GM19463 (cell line): Measurements from ENCODE around the gene PARD3.

Experiments used
- ATAC-seq: cut with Tn5 transposase; IDR thresholded peaks from one replicate; pipeline ENCODE4 v1.9.1; 2021; ENCODE audit warnings: mild to moderate bottlenecking, moderate library complexity; ENCODE audit not compliant: unreplicated experiment

PARD3 gene

DNA sequence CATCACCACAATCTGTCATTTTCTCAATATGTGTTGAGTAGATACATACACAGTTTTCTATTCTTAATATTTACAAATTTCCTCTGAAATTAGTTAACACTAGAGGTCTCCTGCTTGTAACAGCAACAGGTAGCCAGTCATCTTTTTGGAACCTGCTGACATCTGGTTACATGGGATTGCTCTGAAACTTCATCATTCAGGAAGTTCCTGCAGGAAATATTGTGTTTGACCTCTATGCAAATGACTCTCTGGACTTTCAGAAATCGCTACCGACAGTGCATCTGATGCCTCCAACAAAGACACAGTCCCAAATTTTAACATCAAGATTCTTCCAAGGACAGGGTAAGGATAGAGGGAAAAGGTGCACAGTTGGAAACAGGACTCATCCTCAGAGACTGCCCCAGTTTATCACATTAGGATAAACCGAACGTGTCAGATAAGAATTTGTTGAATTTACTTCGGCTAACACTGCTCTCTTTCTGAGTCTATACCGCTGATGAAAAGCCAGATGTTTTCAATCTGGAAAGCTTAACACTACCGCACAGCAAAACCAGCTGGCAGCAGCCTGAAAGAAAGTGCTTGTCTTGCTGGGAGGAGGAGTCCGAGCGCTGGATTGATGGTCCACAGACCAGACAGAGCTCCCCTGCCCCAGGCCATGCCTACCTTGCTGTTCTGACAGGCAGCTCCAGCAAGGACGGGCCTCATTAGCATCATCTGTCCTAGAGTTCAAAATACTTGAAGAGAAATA, 633.4 kb downstream of the PARD3 start:
- no peak for ATAC-seq

DNA sequence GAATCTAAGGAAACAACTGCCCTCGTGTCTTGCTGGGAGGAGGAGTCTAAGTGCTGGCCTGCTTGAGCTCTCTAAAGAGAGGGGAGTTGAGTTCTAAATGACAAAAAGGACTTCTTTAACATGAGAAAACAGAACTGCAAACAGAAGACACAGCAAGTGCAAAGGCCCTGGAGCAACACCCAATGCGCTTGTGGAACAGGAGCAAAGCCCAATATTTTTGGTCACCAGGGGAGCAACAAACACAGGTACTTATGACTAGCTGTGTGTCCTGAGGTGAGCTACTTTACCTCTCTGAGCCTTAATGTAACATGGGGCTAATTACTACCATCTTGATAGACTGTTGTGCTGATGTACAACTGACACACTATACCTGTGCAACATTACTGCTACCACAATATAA, 634.3 kb downstream of the PARD3 start:
- ATAC-seq: no peak

DNA sequence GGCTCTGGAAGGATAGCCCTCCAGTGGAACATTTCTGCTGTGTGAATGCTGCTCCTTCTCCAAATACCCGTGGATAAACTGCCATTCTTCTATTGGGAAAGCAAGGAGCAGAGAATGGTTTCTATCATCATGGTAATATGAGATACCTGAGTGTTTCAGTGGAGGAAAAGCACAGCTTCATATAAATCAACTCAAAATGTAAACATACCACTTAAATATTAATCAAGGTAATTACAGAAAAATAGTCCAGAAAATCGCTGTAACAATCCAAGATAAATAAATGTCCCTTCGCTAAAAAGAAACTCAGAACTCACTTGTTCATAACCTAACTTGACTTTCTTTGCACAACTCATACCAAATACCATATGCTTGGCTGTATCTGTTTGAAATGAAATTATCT, 635.8 kb downstream of the PARD3 start:
- no peak for ATAC-seq

GRCh38 chr10:34178756-34179155, 636.3 kb downstream of the PARD3 start:
- ATAC-seq: no peak

DNA sequence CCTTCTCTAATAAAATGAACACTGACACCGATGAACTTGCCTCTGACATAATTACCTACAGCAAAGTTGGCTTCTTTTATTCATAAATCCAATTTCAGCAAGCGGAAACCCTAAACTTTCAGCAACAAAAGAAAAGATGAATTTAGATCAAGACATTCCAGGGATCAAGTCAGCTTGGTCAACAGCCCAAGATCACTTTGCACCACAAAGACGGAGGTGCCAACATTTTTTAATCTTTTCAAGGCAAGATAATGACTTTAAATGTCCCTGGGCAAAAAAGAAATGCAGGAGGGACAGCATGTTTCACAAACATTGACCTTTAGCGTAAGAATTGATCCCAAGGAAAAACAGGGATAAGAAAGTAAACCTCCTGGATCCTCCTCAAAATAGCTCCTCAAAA, 636.9 kb downstream of the PARD3 start:
- ATAC-seq: no peak

- ATAC-seq: no peak
Observed at GRCh38 chr10:34177445-34177844, 637.7 kb downstream of the PARD3 start.

DNA sequence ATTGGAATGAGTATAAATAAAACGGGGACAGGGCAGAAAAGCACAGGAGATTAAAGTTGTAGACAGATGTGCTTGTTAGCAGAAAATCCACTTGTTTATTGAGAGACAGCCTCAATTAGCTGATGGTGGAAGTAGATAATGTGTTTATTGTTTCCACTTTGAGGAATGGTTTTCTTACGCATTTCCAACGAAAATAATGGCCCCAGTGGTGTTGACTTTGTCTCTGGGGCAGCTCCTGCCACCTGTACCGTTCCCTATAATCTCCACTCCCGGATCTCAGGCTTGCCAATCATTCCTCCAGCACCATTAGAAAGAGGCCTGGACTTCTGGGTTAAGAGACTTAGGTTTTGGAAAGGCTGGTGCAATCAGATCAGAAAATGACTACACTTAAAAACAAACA, 638.7 kb downstream of the PARD3 start:
- no peak for ATAC-seq

- no peak for ATAC-seq
Observed at GRCh38 chr10:34175121-34175520, 640.0 kb downstream of the PARD3 start.

- no peak for ATAC-seq
Observed at GRCh38 chr10:34172936-34173533, 642.1 kb downstream of the PARD3 start.

GRCh38 chr10:34171957-34172527, 643.1 kb downstream of the PARD3 start:
- no peak for ATAC-seq

DNA sequence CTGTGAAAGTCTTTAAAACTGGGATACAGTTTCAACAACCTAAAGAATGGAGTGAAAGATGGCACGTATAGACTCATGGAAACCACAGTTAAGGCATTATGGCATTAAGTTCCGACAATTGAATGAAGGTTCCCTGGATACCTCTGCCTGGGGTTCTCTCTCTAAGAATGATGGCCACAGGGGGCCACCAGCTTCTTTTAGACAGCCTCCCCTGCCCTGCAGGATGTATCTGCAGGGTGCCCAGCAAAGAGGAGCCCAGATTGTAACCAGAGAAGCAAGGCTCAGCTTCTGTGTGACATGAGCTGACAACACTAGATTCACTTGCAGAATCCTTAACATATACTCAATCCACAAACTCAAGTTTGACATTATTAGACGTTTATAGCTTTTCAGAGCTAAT, 645.4 kb downstream of the PARD3 start:
- ATAC-seq: no peak

DNA sequence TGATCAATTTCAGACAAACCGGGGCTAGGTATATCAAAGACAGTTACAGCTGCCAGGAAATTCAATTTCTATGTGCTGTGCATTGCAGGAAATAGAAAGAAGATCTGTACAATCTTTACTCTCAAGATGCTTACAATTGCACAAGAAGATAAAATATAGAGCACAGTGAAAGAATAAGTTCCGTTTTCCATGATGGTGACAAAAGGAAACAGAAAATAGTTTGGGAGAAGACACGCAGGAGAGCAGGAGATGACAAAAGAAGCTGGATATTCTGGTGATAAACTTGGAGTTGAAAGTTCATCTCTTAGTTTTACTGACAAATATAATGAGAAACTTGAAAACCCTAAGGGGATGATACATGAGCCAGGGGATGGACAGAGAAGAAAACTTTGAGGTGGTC, 646.0 kb downstream of the PARD3 start:
- ATAC-seq: no peak

- ATAC-seq: no peak
Observed at GRCh38 chr10:34168439-34168838, 646.7 kb downstream of the PARD3 start.

- ATAC-seq: no peak
Observed at GRCh38 chr10:34166823-34167222, 648.3 kb downstream of the PARD3 start.

DNA sequence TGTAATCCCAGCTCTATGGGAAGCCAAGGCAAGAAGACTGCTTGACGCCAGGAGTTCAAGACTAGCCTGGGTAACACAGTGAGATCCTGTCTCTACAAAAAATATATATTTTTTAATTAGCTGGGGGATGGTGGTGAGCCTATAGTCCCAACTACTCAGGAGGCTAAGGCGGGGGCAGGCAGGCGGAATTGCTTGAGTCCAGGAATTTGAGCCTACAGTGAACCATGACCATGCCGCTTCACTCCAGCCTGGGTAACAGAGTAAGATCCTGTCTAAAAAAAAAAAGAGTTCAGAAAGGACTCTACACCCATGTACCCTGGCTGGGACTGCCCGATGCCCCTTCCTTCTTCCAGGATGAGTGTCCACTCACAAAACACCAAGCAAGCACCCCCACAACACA, 648.7 kb downstream of the PARD3 start:
- no peak for ATAC-seq

GRCh38 chr10:34164029-34164428, 651.1 kb downstream of the PARD3 start:
- ATAC-seq: no peak

GRCh38 chr10:34163075-34163905, 651.8 kb downstream of the PARD3 start:
- ATAC-seq: no peak

- no peak for ATAC-seq
Observed at GRCh38 chr10:34161777-34162370, 653.2 kb downstream of the PARD3 start.

GRCh38 chr10:34160595-34160994, 654.5 kb downstream of the PARD3 start:
- ATAC-seq: no peak

- no peak for ATAC-seq
Observed at GRCh38 chr10:34157501-34157900, 657.6 kb downstream of the PARD3 start.

GRCh38 chr10:34156781-34157425, 658.2 kb downstream of the PARD3 start:
- ATAC-seq: no peak
